ENCODE measurements around the gene PPP1R14C. TPM values are rescaled to one million over a fixed set of nuclear protein-coding genes. Genes with fewer than 3 reads are reported as not detected.
"Not testable (repeated sequence)": the region's sequence is repeated elsewhere in the genome, so short reads cannot be mapped to it uniquely, and the experiment has no call there.

The PPP1R14C gene
- total RNA-seq, 1 donor from 2014 or later, result 12.6 TPM

DNA sequence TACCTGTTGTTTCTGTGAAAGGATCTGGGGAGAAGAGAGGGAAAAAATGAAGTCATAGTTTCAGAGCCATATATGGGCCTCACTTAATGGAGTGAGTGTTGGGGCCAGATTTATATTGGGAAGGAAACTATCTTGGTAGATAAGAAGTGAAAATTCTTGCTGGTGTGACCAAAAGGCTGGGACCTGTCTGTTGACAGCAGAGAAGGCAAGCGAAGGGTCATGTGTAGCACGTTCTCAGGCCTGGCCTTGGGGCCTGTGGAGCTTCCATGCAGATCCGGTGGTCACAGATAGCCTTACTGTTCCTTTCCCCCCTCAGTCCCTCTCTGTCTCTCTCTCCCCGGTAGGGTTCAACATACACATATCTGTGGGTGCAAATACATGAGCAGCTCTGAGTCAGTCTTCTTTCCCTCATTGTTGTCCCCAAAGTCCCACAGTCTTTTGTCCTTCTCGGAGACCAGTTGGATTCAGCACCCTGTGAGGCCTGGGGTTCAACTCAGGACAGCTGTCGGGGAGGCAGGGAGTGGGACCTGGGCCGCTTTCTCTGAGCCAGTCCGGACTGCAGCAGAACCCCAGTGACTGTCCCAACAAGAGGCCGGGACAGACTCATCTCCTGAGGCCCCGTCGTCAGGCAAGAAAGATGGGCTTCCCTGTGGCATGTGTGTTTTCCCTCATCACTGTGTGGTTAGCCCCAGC is 34.6 kb downstream of the PPP1R14C start:
- peak overlapping the region; percentile 69 for H3K4me3 Mint-ChIP-seq
- no peak for DNase-seq (ENCODE audit: extremely low spot score, unreplicated experiment)
- no peaks in the 10 kb centered on the region for H3K27me3 Mint-ChIP-seq
- TF ChIP-seq CTCF (conservative IDR thresholded peaks at IDR 0.05), result no peak
- peak overlapping the region; percentile 95 for H3K27ac Mint-ChIP-seq
- H3K4me1 Mint-ChIP-seq (ENCODE audit: unreplicated experiment), result peaks cover 39% of the 10 kb centered on the region
- no peaks in the 10 kb centered on the region for H3K9me3 Mint-ChIP-seq
- H3K36me3 Mint-ChIP-seq, result no peaks in the 10 kb centered on the region

DNA sequence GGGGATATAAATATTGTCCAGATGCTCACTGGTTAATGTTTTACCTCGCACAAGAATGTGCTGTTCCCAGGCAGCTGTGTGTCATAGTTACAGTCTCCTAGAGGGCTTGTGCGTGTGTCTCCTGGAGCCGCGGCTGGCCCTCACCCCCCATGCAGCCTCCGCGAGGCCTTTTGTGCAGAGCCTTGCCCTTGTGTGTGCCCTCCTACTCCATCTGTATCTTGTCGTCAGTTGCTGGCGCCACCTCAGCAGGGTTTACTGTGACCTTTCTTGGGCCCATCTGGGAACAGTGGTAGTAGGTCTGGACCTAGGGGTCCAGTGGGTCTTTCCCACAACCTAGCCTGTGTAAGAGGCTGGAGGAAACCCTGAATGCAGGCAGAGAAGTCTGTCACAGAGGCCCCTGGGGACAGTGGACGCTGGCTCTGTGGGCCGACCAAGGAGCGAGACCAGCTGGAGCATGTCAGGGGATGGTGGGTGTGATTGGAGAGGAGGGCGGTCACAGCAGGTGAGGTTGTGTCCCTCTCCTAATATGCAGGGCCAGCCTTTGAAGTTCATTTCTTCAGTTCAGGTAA is 35.2 kb downstream of the PPP1R14C start:
- TF ChIP-seq CTCF (conservative IDR thresholded peaks at IDR 0.05), result no peak
- Mint-ChIP-seq H3K36me3 (no peaks in the 10 kb centered on the region), H3K4me3 (peak overlapping the region; percentile 7), H3K9me3 (no peaks in the 10 kb centered on the region), H3K27me3 (no peaks in the 10 kb centered on the region), H3K4me1 (ENCODE audit: unreplicated experiment) (peaks cover 39% of the 10 kb centered on the region), H3K27ac (peak overlapping the region; percentile 95)
- no peak for DNase-seq (ENCODE audit: extremely low spot score, unreplicated experiment)

- H3K4me3 Mint-ChIP-seq, result no peak overlapping the region
- H3K36me3 Mint-ChIP-seq, result no peaks in the 10 kb centered on the region
- no peaks in the 10 kb centered on the region for H3K9me3 Mint-ChIP-seq
- no peaks in the 10 kb centered on the region for H3K27me3 Mint-ChIP-seq
- peak overlapping the region; percentile 95 for H3K27ac Mint-ChIP-seq
- no peak for TF ChIP-seq CTCF (conservative IDR thresholded peaks at IDR 0.05)
- DNase-seq (ENCODE audit: extremely low spot score, unreplicated experiment), result no peak
- peaks cover 39% of the 10 kb centered on the region for H3K4me1 Mint-ChIP-seq (ENCODE audit: unreplicated experiment)
Measured at GRCh38 chr6:150179030-150179429, 36.2 kb downstream of the PPP1R14C start.

DNA sequence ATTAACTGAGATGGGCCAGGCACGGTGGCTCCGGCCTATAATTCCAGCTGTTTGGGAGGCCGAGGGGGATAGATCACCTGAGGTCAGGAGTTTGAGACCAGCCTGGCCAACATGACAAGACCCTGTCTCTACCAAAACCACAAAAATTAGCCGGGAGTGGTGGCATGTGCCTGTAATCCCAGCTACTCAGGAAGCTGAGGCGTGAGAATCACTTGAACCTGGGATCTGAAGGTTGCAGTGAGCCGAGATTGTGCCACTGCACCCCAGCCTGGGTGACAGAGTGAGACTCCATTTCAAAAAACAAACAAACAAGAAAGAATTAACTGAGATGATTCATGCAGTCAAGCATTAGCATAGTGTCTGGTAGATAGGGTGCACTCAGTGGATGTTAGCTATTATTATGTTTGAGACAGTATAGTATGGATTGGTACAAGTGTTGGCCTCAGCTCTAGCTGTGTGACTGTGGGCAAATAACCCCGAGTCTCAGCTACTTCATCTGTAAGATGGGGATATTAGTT is 37.1 kb downstream of the PPP1R14C start:
- not testable (repeated sequence) for H3K36me3 Mint-ChIP-seq; H3K9me3 Mint-ChIP-seq; DNase-seq (ENCODE audit: extremely low spot score, unreplicated experiment); H3K27me3 Mint-ChIP-seq; H3K4me3 Mint-ChIP-seq; H3K27ac Mint-ChIP-seq
- H3K4me1 Mint-ChIP-seq (ENCODE audit: unreplicated experiment), result peaks cover 39% of the 10 kb centered on the region

DNA sequence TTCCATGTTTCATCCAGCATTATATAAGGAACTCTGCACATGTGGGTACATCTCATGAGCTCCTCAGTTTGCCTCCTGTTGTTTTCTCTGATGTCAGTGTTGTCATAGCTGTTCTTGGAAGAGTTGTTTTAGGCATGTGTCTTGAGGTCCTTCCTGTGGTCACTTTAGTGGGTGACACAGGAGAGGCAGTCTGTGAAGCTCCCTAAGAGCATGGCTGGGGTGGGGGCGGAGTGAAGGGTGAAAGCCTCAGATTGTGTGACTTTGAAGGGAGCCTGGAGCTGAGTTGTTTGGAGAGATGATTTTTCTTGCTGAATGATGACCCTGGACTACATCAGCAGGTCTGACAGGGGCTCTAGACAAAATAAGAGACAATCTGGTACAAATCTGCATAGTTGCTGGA is 37.7 kb downstream of the PPP1R14C start:
- Mint-ChIP-seq H3K36me3 (no peaks in the 10 kb centered on the region), H3K9me3 (no peaks in the 10 kb centered on the region), H3K4me1 (ENCODE audit: unreplicated experiment) (peaks cover 39% of the 10 kb centered on the region), H3K27ac (peak overlapping the region; percentile 2), H3K4me3 (no peak overlapping the region), H3K27me3 (no peaks in the 10 kb centered on the region)
- no peak for DNase-seq (ENCODE audit: extremely low spot score, unreplicated experiment)
- no peak for TF ChIP-seq CTCF (conservative IDR thresholded peaks at IDR 0.05)

- DNase-seq (ENCODE audit: extremely low spot score, unreplicated experiment), result no peak
- Mint-ChIP-seq H3K36me3 (no peaks in the 10 kb centered on the region), H3K4me1 (ENCODE audit: unreplicated experiment) (peaks cover 20% of the 10 kb centered on the region), H3K4me3 (no peak overlapping the region), H3K27ac (no peak overlapping the region), H3K27me3 (no peaks in the 10 kb centered on the region), H3K9me3 (no peaks in the 10 kb centered on the region)
- no peak for TF ChIP-seq CTCF (conservative IDR thresholded peaks at IDR 0.05)
Measured at GRCh38 chr6:150182460-150183078, 39.7 kb downstream of the PPP1R14C start.

Measured in type B pancreatic cell (in vitro differentiated cells).